Neural progenitor cell (in vitro differentiated cells): ENCODE results near the gene NPC2. TPM values are rescaled to one million over a fixed set of nuclear protein-coding genes. Genes with fewer than 3 reads are reported as not detected.

Source experiments
- DNase-seq: peaks from one replicate; pipeline ENCODE4 v3.0.0-alpha.2; 2016; ENCODE audit warnings: low spot score
- H2AFZ ChIP-seq: fragments of 200-600 bp; sonication (generic); replicated peaks from 2 replicates; pipeline ENCODE4 v1.6.1; 2016; ENCODE audit warnings: antibody characterized with exemption
- H3F3A ChIP-seq: fragments of 200-600 bp; sonication (generic); 2 replicates; pipeline ENCODE4 v1.6.1; 2016; ENCODE audit warnings: antibody characterized with exemption, low read depth
- H3K27ac ChIP-seq: fragments of 200-600 bp; sonication (generic); 2 replicates; pipeline ENCODE4 v1.5.1; 2016; ENCODE audit warnings: mild to moderate bottlenecking
- H3K27me3 ChIP-seq: fragments of 200-600 bp; sonication (generic); 2 replicates; pipeline ENCODE4 v1.6.1; 2016; ENCODE audit warnings: mild to moderate bottlenecking, moderate library complexity
- H3K36me3 ChIP-seq: fragments of 200-600 bp; sonication (generic); 2 replicates; pipeline ENCODE4 v1.5.1; 2016
- H3K4me1 ChIP-seq: fragments of 200-600 bp; sonication (generic); 2 replicates; pipeline ENCODE4 v1.6.1; 2016; ENCODE audit warnings: mixed run types
- H3K4me2 ChIP-seq: fragments of 200-600 bp; sonication (generic); 2 replicates; pipeline ENCODE4 v1.6.1; 2016
- H3K4me3 ChIP-seq: fragments of 200-600 bp; sonication (generic); 2 replicates; pipeline ENCODE4 v1.5.1; 2016
- H3K79me2 ChIP-seq: fragments of 200-600 bp; sonication (generic); 2 replicates; pipeline ENCODE4 v1.6.1; 2016; ENCODE audit warnings: low read depth
- H3K9ac ChIP-seq: fragments of 200-600 bp; sonication (generic); 2 replicates; pipeline ENCODE4 v1.6.1; 2016
- H3K9me3 ChIP-seq: fragments of 200-600 bp; sonication (generic); 2 replicates; pipeline ENCODE4 v1.5.1; 2016; ENCODE audit warnings: low read depth
- H4K20me1 ChIP-seq: fragments of 200-600 bp; sonication (generic); 2 replicates; pipeline ENCODE4 v1.6.1; 2016; ENCODE audit warnings: low read depth
- H3K27ac Mint-ChIP-seq: 3 replicates; pipeline ENCODE4 v1.8.0; 2021; ENCODE audit warnings: mixed read lengths
- H3K27me3 Mint-ChIP-seq: 2 replicates; pipeline ENCODE4 v1.8.0; 2022; ENCODE audit warnings: low read depth, mild to moderate bottlenecking, inconsistent platforms, moderate library complexity, mixed read lengths; ENCODE audit not compliant: insufficient read depth
- H3K36me3 Mint-ChIP-seq: 3 replicates; pipeline ENCODE4 v1.8.0; 2021; ENCODE audit warnings: mixed read lengths
- H3K4me1 Mint-ChIP-seq: 3 replicates; pipeline ENCODE4 v1.8.0; 2021; ENCODE audit warnings: mixed read lengths
- H3K4me3 Mint-ChIP-seq: 3 replicates; pipeline ENCODE4 v1.8.0; 2021; ENCODE audit warnings: mild to moderate bottlenecking, moderate library complexity, mixed read lengths
- H3K9me3 Mint-ChIP-seq: 3 replicates; pipeline ENCODE4 v1.8.0; 2020; ENCODE audit warnings: mixed read lengths
- EZH2 ChIP-seq: fragments of 200-600 bp; sonication (generic); IDR thresholded peaks from 2 replicates; pipeline ENCODE4 v1.6.1; 2017; ENCODE audit warnings: antibody characterized with exemption, mild to moderate bottlenecking, moderate library complexity
- EZH2phosphoT487 ChIP-seq: fragments of 200-600 bp; sonication (generic); IDR thresholded peaks from 2 replicates; pipeline ENCODE4 v1.6.1; 2017; ENCODE audit warnings: antibody characterized with exemption
- total RNA-seq: library from RNA; depleted of rRNA; stranded (reverse); fragments of >200 nt; gene quantifications from 2 replicates; pipeline ENCODE4 v1.2.3, GENCODE V29; 2015; ENCODE audit warnings: low replicate concordance
- TF ChIP-seq, protein P1 (sequence below): fragments of 200-600 bp; sonication (generic); IDR thresholded peaks from 2 replicates; pipeline ENCODE4 v1.5.1; 2017; ENCODE audit warnings: antibody characterized with exemption, mild to moderate bottlenecking

NPC2 gene
- 371 and 405 TPM in 2 replicates for total RNA-seq

DNA sequence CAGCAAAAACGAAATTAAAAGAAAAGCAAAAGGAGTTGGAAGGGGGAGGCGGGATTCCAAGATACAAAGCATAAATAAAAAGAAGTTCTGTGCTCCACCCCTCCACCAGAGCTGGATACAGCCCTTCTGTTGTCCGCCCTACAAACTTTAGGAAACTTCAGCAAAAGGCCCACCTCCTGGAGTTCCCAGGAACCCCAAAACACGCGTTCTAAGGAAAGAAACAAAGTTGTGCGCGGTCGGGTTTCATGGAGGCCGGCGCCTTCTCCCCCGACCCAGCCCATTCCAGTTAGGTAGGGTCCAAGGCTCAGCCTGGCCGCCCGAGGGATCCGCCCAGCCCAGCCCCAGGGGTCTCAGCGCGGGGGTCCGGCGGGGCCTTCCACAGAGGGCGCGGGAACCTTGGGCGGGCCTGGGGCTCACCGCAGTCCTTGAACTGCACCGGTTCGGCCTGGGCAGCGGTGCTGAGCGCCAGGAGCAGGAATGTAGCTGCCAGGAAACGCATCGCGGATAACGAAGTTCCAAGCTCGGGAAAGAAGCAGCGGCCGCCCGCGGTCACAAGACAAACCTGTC lies at the start of gene NPC2:
NPC2 (minus strand) TSS at position 530 of the 567 bp plus-strand sequence; CDS start at position 499, 31 bp downstream.
- peaks cover 76% of the 10 kb centered on the region for H3K79me2 ChIP-seq
- H3K9me3 Mint-ChIP-seq: no peaks in the 10 kb centered on the region
- H3K4me1 ChIP-seq: peaks cover 9% of the 10 kb centered on the region
- DNase-seq: no peak
- H3K36me3 ChIP-seq: peaks cover 14% of the 10 kb centered on the region
- peak within 1 kb of the TSS; percentile 69 for H2AFZ ChIP-seq
- peaks cover 14% of the 10 kb centered on the region for H3F3A ChIP-seq
- peak within 1 kb of the TSS; percentile 88 for H3K4me3 ChIP-seq
- H3K9ac ChIP-seq: peak within 1 kb of the TSS; percentile 90
- no peak for TF ChIP-seq EZH2phosphoT487
- TF ChIP-seq EZH2: no peak
- TF ChIP-seq, protein P1, sequence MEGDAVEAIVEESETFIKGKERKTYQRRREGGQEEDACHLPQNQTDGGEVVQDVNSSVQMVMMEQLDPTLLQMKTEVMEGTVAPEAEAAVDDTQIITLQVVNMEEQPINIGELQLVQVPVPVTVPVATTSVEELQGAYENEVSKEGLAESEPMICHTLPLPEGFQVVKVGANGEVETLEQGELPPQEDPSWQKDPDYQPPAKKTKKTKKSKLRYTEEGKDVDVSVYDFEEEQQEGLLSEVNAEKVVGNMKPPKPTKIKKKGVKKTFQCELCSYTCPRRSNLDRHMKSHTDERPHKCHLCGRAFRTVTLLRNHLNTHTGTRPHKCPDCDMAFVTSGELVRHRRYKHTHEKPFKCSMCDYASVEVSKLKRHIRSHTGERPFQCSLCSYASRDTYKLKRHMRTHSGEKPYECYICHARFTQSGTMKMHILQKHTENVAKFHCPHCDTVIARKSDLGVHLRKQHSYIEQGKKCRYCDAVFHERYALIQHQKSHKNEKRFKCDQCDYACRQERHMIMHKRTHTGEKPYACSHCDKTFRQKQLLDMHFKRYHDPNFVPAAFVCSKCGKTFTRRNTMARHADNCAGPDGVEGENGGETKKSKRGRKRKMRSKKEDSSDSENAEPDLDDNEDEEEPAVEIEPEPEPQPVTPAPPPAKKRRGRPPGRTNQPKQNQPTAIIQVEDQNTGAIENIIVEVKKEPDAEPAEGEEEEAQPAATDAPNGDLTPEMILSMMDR: no peak
- H3K9me3 ChIP-seq: no peaks in the 10 kb centered on the region
- H3K27me3 ChIP-seq: no peaks in the 10 kb centered on the region
- peaks cover 2% of the 10 kb centered on the region for H3K27me3 Mint-ChIP-seq
- peaks cover 22% of the 10 kb centered on the region for H4K20me1 ChIP-seq
- peaks cover 5% of the 10 kb centered on the region for H3K36me3 Mint-ChIP-seq
- H3K4me3 Mint-ChIP-seq: no peak within 1 kb of the TSS
- no peak within 1 kb of the TSS for H3K27ac Mint-ChIP-seq
- H3K27ac ChIP-seq: peak within 1 kb of the TSS; percentile 87
- H3K4me2 ChIP-seq: peak within 1 kb of the TSS; percentile 98
- H3K4me1 Mint-ChIP-seq: peaks cover 12% of the 10 kb centered on the region

DNA sequence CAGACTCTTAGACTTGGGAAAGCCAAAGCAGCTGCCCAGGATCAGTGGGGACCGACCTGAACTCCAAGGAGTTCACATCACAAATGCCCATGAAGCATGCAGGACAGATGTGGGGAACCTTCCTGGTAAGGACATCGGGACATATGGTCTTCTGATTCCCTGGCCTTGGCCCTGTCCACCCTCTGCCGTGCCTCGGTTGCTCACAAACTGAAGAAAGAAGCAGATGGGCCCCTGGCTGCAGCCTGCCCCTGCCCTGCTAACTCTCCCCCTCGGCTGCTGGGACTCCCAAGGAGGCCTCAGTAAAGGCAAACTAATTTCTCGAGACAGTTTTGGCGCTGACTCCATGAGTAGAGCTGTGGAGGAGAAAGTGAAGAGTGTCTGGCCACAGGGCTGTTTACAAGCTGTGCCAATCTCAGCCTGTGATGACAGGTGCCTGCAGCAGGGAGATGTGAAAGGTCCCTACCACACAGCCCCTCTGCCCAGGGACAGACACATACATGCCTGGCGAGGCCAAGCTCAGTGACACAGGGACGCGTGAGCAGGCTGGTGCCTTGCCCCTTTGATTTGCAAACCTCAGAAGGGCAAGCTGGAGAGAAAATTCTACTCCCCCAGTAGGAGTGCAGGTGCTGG lies 49.1 kb upstream of the NPC2 start:
- Mint-ChIP-seq H3K27me3 (no peaks in the 10 kb centered on the region), H3K4me3 (no peak overlapping the region), H3K4me1 (peaks cover 12% of the 10 kb centered on the region), H3K36me3 (no peaks in the 10 kb centered on the region), H3K27ac (no peak overlapping the region), H3K9me3 (no peaks in the 10 kb centered on the region)
- no peaks in the 10 kb centered on the region for H4K20me1 ChIP-seq
- H3K36me3 ChIP-seq: no peaks in the 10 kb centered on the region
- no peaks in the 10 kb centered on the region for H3F3A ChIP-seq
- no peak overlapping the region for H3K27ac ChIP-seq
- TF ChIP-seq, protein P1: no peak
- H3K9ac ChIP-seq: no peak overlapping the region
- H3K4me2 ChIP-seq: no peak overlapping the region
- no peaks in the 10 kb centered on the region for H3K9me3 ChIP-seq
- H2AFZ ChIP-seq: no peak overlapping the region
- DNase-seq: no peak
- H3K27me3 ChIP-seq: no peaks in the 10 kb centered on the region
- H3K4me1 ChIP-seq: peaks cover 3% of the 10 kb centered on the region
- H3K4me3 ChIP-seq: no peak overlapping the region
- no peaks in the 10 kb centered on the region for H3K79me2 ChIP-seq

DNA sequence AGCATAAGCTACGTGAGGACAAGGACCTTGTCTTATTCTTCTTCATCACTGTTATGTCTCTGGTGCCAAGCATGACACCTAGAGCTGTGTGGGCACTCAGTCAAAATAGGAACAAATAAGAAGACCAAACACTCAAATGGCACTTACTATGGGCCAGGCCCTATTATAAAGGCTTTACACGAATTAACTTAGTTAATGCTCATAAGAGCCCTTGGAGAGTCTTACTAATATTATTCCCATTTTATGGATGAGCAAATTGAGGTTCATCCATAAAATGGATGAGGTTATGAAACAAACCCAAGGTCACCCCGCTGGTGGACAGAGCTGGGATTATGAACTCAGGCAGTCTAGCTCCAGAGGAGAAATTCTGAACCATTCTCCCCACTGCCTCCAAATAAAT lies 48.1 kb upstream of the NPC2 start:
- H3K9me3 ChIP-seq: no peaks in the 10 kb centered on the region
- H3K4me2 ChIP-seq: no peak overlapping the region
- no peaks in the 10 kb centered on the region for H3K36me3 ChIP-seq
- H3K9me3 Mint-ChIP-seq: no peaks in the 10 kb centered on the region
- peaks cover 8% of the 10 kb centered on the region for H3K4me1 Mint-ChIP-seq
- no peak overlapping the region for H3K9ac ChIP-seq
- H4K20me1 ChIP-seq: no peaks in the 10 kb centered on the region
- H3K27me3 Mint-ChIP-seq: no peaks in the 10 kb centered on the region
- H3K4me3 Mint-ChIP-seq: no peak overlapping the region
- no peak overlapping the region for H3K4me3 ChIP-seq
- no peak for DNase-seq
- no peaks in the 10 kb centered on the region for H3K79me2 ChIP-seq
- no peak overlapping the region for H2AFZ ChIP-seq
- no peak overlapping the region for H3K27ac Mint-ChIP-seq
- TF ChIP-seq EZH2: no peak
- TF ChIP-seq, protein P1: no peak
- TF ChIP-seq EZH2phosphoT487: no peak
- H3K36me3 Mint-ChIP-seq: no peaks in the 10 kb centered on the region
- no peaks in the 10 kb centered on the region for H3K27me3 ChIP-seq
- no peak overlapping the region for H3K27ac ChIP-seq
- no peaks in the 10 kb centered on the region for H3K4me1 ChIP-seq
- H3F3A ChIP-seq: no peaks in the 10 kb centered on the region
